PC-9 (cell line): ENCODE measurements around the gene RASSF4. TPM values are rescaled to one million over a fixed set of nuclear protein-coding genes. Genes with fewer than 3 reads are reported as not detected.

ENCODE experiments used
- BruUV-seq: library from RNA; stranded (reverse); fragments of 400-500 nt; replicated peaks from 2 replicates; lab custom pipeline; 2021; lab: Mats Ljungman, UMichigan
- CTCF ChIA-PET: fragments of 300-600 bp; sonication (Branson Sonifier 250); formaldehyde crosslinking; loops from one replicate; lab custom pipeline; 2022; ENCODE audit warnings: antibody characterized with exemption; lab: Charles Lee
- POLR2A ChIA-PET: fragments of 300-600 bp; sonication (Branson Sonifier 250); formaldehyde crosslinking; loops from one replicate; lab custom pipeline; 2022; ENCODE audit warnings: antibody characterized with exemption; ENCODE audit not compliant: unreplicated experiment; lab: Charles Lee
- DNase-seq, 2 experiments: peaks; one replicate each; pipeline versions ENCODE4 v3.0.0 to v3.0.0-alpha.2; 2015 to 2022; ENCODE audit warnings: mixed read lengths in 1 of 2
- H2AFZ ChIP-seq: fragments of 200-600 bp; sonication (generic); 2 replicates; pipeline ENCODE4 v1.8.1; 2017; ENCODE audit warnings: antibody characterized with exemption
- H3F3A ChIP-seq: fragments of 200-600 bp; sonication (generic); 2 replicates; pipeline ENCODE4 v1.8.1; 2017; ENCODE audit warnings: antibody characterized with exemption, mild to moderate bottlenecking, low read depth; ENCODE audit not compliant: insufficient read depth
- H3K27ac ChIP-seq: fragments of 200-600 bp; sonication (generic); 2 replicates; pipeline ENCODE4 v1.6.1; 2016; ENCODE audit warnings: mixed run types
- H3K27me3 ChIP-seq: fragments of 200-600 bp; sonication (generic); 2 replicates; pipeline ENCODE4 v1.6.1; 2016; ENCODE audit warnings: low read depth, mixed run types; ENCODE audit not compliant: insufficient read depth
- H3K36me3 ChIP-seq: fragments of 200-600 bp; sonication (generic); 2 replicates; pipeline ENCODE4 v1.6.1; 2016; ENCODE audit warnings: low read depth, mixed run types
- H3K4me1 ChIP-seq: fragments of 200-600 bp; sonication (generic); replicated peaks from 2 replicates; pipeline ENCODE4 v1.6.1; 2016; ENCODE audit warnings: mixed run types; ENCODE audit not compliant: insufficient read depth
- H3K4me2 ChIP-seq: fragments of 200-600 bp; sonication (generic); 2 replicates; pipeline ENCODE4 v1.6.1; 2017; ENCODE audit warnings: mixed run types
- H3K4me3 ChIP-seq: fragments of 200-600 bp; sonication (generic); 2 replicates; pipeline ENCODE4 v1.6.1; 2016; ENCODE audit warnings: mixed run types
- H3K79me2 ChIP-seq: fragments of 200-600 bp; sonication (generic); 2 replicates; pipeline ENCODE4 v1.6.1; 2017; ENCODE audit warnings: low read depth, mixed run types
- H3K9me2 ChIP-seq: fragments of 200-600 bp; sonication (generic); 2 replicates; pipeline ENCODE4 v1.8.1; 2017; ENCODE audit warnings: mild to moderate bottlenecking; ENCODE audit not compliant: insufficient read depth
- H3K9me3 ChIP-seq: fragments of 200-600 bp; sonication (generic); 2 replicates; pipeline ENCODE4 v1.8.1; 2016; ENCODE audit warnings: low read depth; ENCODE audit not compliant: insufficient read depth
- H4K20me1 ChIP-seq: fragments of 200-600 bp; sonication (generic); 2 replicates; pipeline ENCODE4 v1.8.1; 2017; ENCODE audit not compliant: insufficient read depth
- EZH2 ChIP-seq: fragments of 200-600 bp; sonication (generic); IDR thresholded peaks from 2 replicates; pipeline ENCODE4 v1.8.0; 2017; ENCODE audit warnings: antibody characterized with exemption, low read depth
- intact Hi-C: fragments of 100-400 bp; cut with micrococcal nuclease; formaldehyde crosslinking; loops from one replicate; pipeline ENCODE4 v1.10.0; 2022; ENCODE audit not compliant: unreplicated experiment
- total RNA-seq: library from RNA; stranded (reverse); gene quantifications from 2 replicates; pipeline ENCODE4 v1.2.3, GENCODE V29; 2021
- TF ChIP-seq, protein P1 (sequence below): fragments of 200-600 bp; sonication (generic); conservative IDR thresholded peaks from 2 replicates; pipeline ENCODE4 v1.6.1; 2017; ENCODE audit warnings: mixed run types, antibody characterized with exemption, mild to moderate bottlenecking, moderate library complexity

Gene RASSF4
- total RNA-seq, 1 experiment from 2014 or later: 6.5 TPM

DNA sequence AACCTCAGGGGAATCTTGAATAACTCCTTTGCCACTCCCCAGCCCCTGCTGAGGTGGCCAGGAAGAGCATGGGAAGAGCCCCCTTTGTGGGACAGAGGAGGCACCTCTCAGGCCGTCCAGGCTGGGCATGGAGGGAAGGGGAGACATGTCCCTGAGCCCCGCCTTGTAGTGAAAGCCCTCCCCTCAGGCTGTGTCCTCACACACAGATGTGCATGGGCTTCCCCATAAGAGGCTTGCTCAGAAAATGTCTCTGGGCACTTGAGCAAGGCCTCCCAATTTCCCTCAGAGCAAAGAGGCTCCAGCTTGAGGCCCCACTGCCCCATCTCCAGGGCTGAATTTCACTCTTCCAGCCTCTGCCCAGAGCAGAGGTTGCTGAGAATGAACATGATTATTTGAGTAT is 44.7 kb upstream of the RASSF4 start:
- no peak for TF ChIP-seq EZH2
- TF ChIP-seq, protein P1, sequence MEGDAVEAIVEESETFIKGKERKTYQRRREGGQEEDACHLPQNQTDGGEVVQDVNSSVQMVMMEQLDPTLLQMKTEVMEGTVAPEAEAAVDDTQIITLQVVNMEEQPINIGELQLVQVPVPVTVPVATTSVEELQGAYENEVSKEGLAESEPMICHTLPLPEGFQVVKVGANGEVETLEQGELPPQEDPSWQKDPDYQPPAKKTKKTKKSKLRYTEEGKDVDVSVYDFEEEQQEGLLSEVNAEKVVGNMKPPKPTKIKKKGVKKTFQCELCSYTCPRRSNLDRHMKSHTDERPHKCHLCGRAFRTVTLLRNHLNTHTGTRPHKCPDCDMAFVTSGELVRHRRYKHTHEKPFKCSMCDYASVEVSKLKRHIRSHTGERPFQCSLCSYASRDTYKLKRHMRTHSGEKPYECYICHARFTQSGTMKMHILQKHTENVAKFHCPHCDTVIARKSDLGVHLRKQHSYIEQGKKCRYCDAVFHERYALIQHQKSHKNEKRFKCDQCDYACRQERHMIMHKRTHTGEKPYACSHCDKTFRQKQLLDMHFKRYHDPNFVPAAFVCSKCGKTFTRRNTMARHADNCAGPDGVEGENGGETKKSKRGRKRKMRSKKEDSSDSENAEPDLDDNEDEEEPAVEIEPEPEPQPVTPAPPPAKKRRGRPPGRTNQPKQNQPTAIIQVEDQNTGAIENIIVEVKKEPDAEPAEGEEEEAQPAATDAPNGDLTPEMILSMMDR: no peak
- peaks cover 74% of the 10 kb centered on the region for H3K27me3 ChIP-seq
- H2AFZ ChIP-seq: no peak overlapping the region
- H3F3A ChIP-seq: no peaks in the 10 kb centered on the region
- H3K9me3 ChIP-seq: 0 out of 2 replicates have a peak, but pooled peaks cover 4% of the 10 kb centered on the region
- ChIA-PET POLR2A (no interaction called here), CTCF (no interaction called here)
- H3K9me2 ChIP-seq: no peaks in the 10 kb centered on the region
- no peak overlapping the region for H3K4me3 ChIP-seq
- H3K79me2 ChIP-seq: no peaks in the 10 kb centered on the region
- no TSS peak for BruUV-seq
- intact Hi-C loops: no loop called here
- no peaks in the 10 kb centered on the region for H4K20me1 ChIP-seq
- H3K4me2 ChIP-seq: no peak overlapping the region
- DNase-seq: no peak
- H3K4me1 ChIP-seq: no peaks in the 10 kb centered on the region
- no peak overlapping the region for H3K27ac ChIP-seq
- no peaks in the 10 kb centered on the region for H3K36me3 ChIP-seq

DNA sequence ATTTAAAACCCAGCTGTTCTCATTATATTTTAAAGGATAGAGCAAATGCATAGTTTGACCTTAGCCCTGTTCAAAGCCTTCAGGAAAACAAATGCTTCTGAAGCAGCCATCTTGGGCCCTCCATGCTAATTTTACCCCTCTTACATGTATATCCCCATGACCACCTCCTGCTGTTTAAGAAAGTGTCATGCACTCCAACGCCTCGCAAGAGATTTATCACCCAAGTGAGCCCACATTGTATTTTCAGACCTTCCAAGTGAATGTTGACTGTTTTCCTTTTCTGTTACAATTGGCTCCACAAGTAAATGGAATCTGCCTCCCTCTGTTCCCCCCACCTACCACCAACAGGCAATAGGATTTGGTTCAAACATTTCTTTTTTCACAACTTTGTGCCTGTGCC is 43.2 kb upstream of the RASSF4 start:
- CTCF ChIA-PET: no interaction called here
- Histone ChIP-seq H3K27ac (no peak overlapping the region), H3K9me2 (no peaks in the 10 kb centered on the region), H3F3A (no peaks in the 10 kb centered on the region), H3K4me2 (no peak overlapping the region), H3K79me2 (no peaks in the 10 kb centered on the region), H2AFZ (no peak overlapping the region), H3K27me3 (peaks cover 73% of the 10 kb centered on the region), H3K4me3 (no peak overlapping the region), H4K20me1 (no peaks in the 10 kb centered on the region), H3K9me3 (0 out of 2 replicates have a peak, but pooled peaks cover 4% of the 10 kb centered on the region), H3K4me1 (no peaks in the 10 kb centered on the region), H3K36me3 (no peaks in the 10 kb centered on the region)
- intact Hi-C loops: no loop called here
- TF ChIP-seq, protein P1: no peak
- no peak for TF ChIP-seq EZH2
- POLR2A ChIA-PET: no interaction called here
- no peak for DNase-seq
- BruUV-seq: no TSS peak

- Histone ChIP-seq H3K27ac (no peak overlapping the region), H3F3A (no peaks in the 10 kb centered on the region), H3K79me2 (no peaks in the 10 kb centered on the region), H3K4me2 (no peak overlapping the region), H3K4me3 (no peak overlapping the region), H3K9me2 (no peaks in the 10 kb centered on the region), H2AFZ (no peak overlapping the region), H3K9me3 (0 out of 2 replicates have a peak, but pooled peaks cover 4% of the 10 kb centered on the region), H4K20me1 (no peaks in the 10 kb centered on the region), H3K36me3 (no peaks in the 10 kb centered on the region), H3K4me1 (no peaks in the 10 kb centered on the region), H3K27me3 (peaks cover 68% of the 10 kb centered on the region)
- no peak for TF ChIP-seq EZH2
- TF ChIP-seq, protein P1: no peak
- ChIA-PET CTCF (no interaction called here), POLR2A (no interaction called here)
- BruUV-seq: no TSS peak
- intact Hi-C loops: no loop called here
- DNase-seq: no peak
Observed at GRCh38 chr10:44917848-44918247, 41.8 kb upstream of the RASSF4 start.
